ENCODE results near the gene ATP11A.

GRCh38 chr13:112773601-112774447 lies 84.0 kb downstream of the ATP11A start:
- TF ChIP-seq, protein P1, sequence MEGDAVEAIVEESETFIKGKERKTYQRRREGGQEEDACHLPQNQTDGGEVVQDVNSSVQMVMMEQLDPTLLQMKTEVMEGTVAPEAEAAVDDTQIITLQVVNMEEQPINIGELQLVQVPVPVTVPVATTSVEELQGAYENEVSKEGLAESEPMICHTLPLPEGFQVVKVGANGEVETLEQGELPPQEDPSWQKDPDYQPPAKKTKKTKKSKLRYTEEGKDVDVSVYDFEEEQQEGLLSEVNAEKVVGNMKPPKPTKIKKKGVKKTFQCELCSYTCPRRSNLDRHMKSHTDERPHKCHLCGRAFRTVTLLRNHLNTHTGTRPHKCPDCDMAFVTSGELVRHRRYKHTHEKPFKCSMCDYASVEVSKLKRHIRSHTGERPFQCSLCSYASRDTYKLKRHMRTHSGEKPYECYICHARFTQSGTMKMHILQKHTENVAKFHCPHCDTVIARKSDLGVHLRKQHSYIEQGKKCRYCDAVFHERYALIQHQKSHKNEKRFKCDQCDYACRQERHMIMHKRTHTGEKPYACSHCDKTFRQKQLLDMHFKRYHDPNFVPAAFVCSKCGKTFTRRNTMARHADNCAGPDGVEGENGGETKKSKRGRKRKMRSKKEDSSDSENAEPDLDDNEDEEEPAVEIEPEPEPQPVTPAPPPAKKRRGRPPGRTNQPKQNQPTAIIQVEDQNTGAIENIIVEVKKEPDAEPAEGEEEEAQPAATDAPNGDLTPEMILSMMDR (IDR thresholded peaks at IDR 0.05 in 2 of 3, conservative IDR thresholded peaks at IDR 0.05 in 1 of 3; ENCODE audit: borderline replicate concordance in 1 of 3, insufficient read depth in 1 of 3, low read depth in 2 of 3, low read length in 2 of 3) = no peak
- no peak for TF ChIP-seq POLR2A (IDR thresholded peaks at IDR 0.05; ENCODE audit: borderline replicate concordance, extremely low read depth, insufficient read depth, insufficient read length)
- no peak for TF ChIP-seq SIN3A (IDR thresholded peaks at IDR 0.05; ENCODE audit: low read depth)
- no peak for TF ChIP-seq RAD21 (IDR thresholded peaks at IDR 0.05; ENCODE audit: low read depth)
- TF ChIP-seq POLR2AphosphoS5 (IDR thresholded peaks at IDR 0.05; ENCODE audit: low read depth, low read length) = no peak
- no peak for TF ChIP-seq EZH2 (IDR thresholded peaks at IDR 0.05)
- TF ChIP-seq JUND (IDR thresholded peaks at IDR 0.05) = no peak

Measured in HCT116 (cell line).